Ramos (cell line): ENCODE results near the gene TSPAN2.

Source experiments
- in situ Hi-C: fragments of 300-500 bp; cut with MboI; formaldehyde crosslinking; loops from one replicate; pipeline ENCODE4 v1.14.3; 2022; ENCODE audit warnings: low sequenced_read_pairs; ENCODE audit not compliant: unreplicated experiment

TSPAN2 gene

DNA sequence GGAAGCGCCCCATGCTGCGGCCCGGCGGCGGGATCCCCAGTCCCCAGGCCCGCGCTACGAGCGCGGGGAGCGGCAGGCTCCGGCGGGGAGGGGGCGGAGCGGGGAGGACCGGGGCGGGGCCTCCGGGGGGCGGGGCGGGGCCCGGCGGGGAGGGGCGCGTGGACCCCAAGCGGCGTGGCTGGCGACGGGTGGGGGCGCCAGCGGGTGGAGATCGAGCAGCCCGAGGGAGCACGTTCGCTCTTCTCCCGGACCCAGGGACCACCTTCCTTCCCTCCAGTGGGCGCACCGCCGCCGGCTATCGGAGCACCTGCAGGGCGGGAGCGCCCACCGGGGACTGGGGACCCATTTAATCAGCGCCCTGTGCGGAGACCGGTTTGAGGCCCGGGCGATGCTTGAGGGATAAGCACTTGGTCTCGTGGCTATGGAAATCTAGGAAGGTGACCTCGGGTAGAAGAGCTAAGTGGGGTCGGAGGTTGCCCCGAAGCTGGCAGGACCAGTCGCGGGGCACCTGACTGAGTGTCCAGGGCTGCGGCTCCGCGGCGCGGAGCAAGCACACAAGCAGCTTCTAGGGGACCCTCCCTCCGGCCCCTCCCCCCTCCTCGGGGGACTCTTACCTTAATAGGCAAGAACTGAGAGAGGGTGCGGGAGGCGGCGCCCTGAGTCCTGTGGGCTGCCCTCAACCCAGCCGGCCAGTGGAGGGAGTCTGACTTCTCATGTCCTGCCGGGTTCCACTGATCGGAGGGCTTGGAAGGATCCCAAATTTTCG, at the start of gene TSPAN2:
TSPAN2 (minus strand) TSS at position 84 of the 766 bp plus-strand sequence; CDS start at position 13, 71 bp downstream.
- in situ Hi-C loops, result no loop called here

DNA sequence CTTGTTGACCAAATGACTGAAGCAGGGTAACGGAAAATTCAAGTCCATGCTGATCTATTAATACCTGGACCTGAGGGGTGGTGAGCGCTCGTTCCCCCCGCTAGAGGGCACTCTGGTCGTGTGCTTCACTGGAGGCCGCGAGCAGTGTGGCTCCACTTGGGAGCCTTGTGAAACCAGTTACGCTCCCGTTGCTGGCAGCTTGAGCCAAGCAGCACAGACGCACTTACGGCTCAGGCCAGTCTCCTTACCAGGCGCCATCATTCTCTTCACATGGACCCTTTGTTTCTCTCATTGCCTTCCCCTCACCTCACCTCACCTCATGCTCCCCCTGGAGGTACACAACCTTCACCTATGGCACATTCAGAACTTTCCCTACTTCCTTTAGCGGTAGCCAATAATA, 49.7 kb upstream of the TSPAN2 start:
- in situ Hi-C loops, result loop anchor here (5.0 to 10.0 kb wide), 2 partner anchors 336 to 458 kb away; no protein-coding TSS in a partner anchor

DNA sequence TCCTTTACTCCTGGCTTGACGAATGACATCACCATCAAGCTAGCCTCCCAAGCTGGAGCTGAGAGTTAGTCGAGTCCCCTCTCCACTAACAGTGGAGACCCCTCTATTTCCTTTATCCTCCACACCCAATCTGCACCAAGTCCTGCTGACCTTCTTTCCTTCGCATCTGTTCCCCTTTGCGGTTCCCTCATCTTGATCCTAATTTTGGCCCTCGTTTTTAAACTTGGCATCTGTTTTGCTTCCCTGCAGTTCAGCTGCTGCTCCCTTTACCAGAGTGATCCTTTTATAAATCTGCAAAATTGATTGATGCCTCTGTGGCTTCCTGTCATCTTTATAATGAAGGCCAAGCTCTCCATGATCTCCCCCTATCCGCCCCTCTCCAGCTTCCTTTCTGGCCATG, 49.0 kb upstream of the TSPAN2 start:
- in situ Hi-C loops, result loop anchor here (5.0 to 10.0 kb wide), 2 partner anchors 337 to 459 kb away; no protein-coding TSS in a partner anchor

- in situ Hi-C loops, result loop anchor here (5.0 to 10.0 kb wide), 2 partner anchors 338 to 460 kb away; no protein-coding TSS in a partner anchor
Observed at GRCh38 chr1:115137191-115137590, 47.9 kb upstream of the TSPAN2 start.

GRCh38 chr1:115136706-115137105, 47.4 kb upstream of the TSPAN2 start:
- in situ Hi-C loops, result loop anchor here (5.0 to 10.0 kb wide), 2 partner anchors 338 to 461 kb away; no protein-coding TSS in a partner anchor

GRCh38 chr1:115136106-115136505, 46.8 kb upstream of the TSPAN2 start:
- in situ Hi-C loops, result loop anchor here (5.0 to 10.0 kb wide), 2 partner anchors 339 to 461 kb away; no protein-coding TSS in a partner anchor

DNA sequence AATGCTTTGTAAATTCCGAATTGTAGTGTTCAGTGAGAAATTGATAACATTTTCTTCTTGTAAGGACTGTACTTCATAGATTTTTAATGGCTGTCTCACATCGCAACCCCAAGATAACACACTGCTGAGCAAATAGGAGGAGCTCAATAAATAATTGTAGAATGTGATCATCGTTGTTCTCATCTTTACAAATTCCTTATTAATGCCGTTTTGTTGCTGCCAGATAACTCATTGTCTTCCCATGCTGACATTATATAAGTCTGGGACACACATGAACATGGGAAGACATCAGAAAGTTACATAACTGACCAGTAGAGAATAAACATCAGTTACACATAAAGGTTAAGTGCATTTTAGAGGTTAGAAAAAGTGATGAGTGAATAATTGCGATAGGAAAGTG, 46.4 kb upstream of the TSPAN2 start:
- in situ Hi-C loops, result loop anchor here (5.0 to 10.0 kb wide), 2 partner anchors 339 to 462 kb away; no protein-coding TSS in a partner anchor

- in situ Hi-C loops, result loop anchor here (5.0 to 10.0 kb wide), 2 partner anchors 340 to 462 kb away; no protein-coding TSS in a partner anchor
Observed at GRCh38 chr1:115134850-115135480, 45.7 kb upstream of the TSPAN2 start.

- in situ Hi-C loops, result loop anchor here (10.0 kb wide), 1 partner anchor 341 kb away; no protein-coding TSS in a partner anchor
Observed at GRCh38 chr1:115134231-115134630, 44.9 kb upstream of the TSPAN2 start.

DNA sequence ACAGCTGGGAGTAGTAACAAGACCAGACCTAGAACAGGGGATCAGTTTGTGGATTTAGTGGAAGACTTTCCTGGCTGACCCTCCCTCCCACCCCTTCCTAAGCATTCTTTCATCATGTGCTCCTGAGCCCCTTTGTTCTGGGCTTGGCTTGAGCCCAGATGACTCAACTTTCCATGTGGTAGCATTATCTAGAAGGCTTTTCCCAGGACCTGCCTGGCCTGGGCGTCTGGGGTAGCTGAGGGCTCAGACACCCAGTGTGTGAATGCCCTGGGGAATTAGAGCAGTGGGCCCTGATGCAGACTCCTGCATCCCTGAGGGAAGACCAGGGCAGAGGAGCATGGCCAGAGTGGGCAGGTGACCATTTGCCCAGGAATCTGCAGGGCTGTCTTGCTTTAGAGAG, 44.1 kb upstream of the TSPAN2 start:
- in situ Hi-C loops, result loop anchor here (10.0 kb wide), 1 partner anchor 341 kb away; no protein-coding TSS in a partner anchor

- in situ Hi-C loops, result loop anchor here (10.0 kb wide), 1 partner anchor 344 kb away; no protein-coding TSS in a partner anchor
Observed at GRCh38 chr1:115130786-115131185, 41.5 kb upstream of the TSPAN2 start.

DNA sequence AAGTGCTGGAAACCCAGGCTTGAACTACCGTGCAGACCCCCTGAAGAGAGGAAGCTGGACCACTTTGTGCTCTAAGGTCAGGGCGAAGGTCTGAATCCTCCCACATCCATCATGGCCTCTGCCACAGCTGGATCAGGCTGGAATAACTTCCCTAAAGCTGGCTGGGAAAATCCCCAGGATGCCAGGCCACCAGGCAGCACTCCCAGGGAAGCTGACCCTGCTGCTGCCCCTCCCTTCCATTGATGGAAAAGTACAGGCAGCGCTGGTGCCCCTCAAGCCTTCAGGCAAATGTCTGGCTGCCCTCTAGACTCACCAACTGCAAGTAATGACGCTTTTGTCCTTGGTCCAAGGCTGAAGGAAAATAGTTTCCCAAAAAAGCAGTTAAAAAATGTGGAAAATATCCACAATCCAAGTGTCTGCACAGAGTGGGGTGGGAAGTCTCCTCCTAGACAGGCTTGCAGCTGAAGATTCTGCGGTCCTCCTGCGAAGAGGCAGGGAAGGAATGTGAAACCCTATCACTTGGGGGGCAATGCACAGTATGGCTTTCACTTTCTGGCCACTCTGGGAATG, 39.9 kb upstream of the TSPAN2 start:
- in situ Hi-C loops, result no loop called here

GRCh38 chr1:115127539-115127938, 38.2 kb upstream of the TSPAN2 start:
- in situ Hi-C loops, result no loop called here

DNA sequence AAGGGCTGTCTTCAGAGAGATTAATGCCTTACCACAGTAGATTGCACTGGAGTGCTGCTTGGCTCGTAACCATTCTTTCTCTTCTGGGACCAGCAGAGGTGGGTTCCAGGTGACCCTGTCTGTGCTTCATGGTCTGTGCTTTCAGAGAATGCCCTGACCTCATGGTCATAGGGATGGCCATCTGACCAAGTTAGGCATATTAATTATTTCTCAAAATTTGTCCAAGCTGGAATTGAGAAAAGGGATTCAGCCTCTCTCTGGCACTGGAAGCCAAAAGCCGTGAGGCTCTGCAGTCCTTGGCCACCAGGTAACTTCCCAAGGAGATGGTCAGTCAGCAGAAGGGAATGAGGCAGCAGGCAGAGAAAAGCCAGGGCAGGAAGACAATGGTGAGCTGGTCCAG, 37.2 kb upstream of the TSPAN2 start:
- in situ Hi-C loops, result no loop called here

GRCh38 chr1:115123116-115123515, 33.8 kb upstream of the TSPAN2 start:
- in situ Hi-C loops, result no loop called here

- in situ Hi-C loops, result no loop called here
Observed at GRCh38 chr1:115121793-115122192, 32.5 kb upstream of the TSPAN2 start.

GRCh38 chr1:115120296-115120695, 31.0 kb upstream of the TSPAN2 start:
- in situ Hi-C loops, result no loop called here

DNA sequence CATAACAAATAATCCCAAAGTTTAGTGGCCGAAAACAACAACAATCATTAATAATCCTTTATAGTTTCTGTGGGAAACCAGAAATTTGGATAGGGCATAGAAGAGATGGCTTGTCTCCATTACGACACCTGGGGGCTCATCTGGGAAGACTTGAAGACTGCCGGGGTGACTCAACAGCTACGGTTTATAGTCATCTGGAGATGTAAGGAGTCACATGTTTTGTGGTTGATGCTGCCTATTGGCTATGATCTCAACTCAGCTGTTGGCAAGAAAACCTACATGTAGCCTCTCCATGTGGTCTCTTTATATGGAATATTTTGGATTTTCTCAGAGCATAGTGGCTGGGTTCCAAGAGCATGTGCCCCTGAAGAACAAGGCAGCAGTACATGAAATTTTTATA, 29.3 kb upstream of the TSPAN2 start:
- in situ Hi-C loops, result no loop called here

DNA sequence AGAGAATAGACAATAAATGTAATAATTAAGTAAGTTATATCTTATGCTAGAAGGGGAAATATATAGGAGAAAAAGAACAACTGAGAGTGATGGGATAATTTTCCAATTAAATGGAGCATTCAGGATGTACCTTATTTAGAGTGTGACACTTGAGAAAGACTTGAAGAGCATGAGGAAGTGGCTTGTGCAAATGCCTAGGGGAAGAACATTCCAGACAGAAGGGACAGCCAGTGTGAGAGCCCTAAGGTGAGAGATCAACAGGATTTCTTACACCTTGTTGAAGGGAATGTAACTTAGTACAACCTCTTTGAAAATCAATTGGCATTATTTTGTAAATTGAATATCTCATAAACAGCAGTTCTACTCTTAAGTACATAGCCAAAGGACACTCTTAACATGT, 28.8 kb upstream of the TSPAN2 start:
- in situ Hi-C loops, result no loop called here

GRCh38 chr1:115117298-115117697, 28.0 kb upstream of the TSPAN2 start:
- in situ Hi-C loops, result no loop called here

- in situ Hi-C loops, result no loop called here
Observed at GRCh38 chr1:115116512-115116911, 27.2 kb upstream of the TSPAN2 start.
